Activated CD4-positive, alpha-beta T cell treated with anti-CD3 and anti-CD28 coated beads, Interleukin-2, Interleukin-6, amounts not matched to agents 100 ng/mL and 50 ng/mL, durations not matched to agents 16 hours and 8 hours (primary cell): Measurements from ENCODE around the gene EMP2.
"Not testable (repeated sequence)": the region's sequence is repeated elsewhere in the genome, so short reads cannot be mapped to it uniquely, and the experiment has no call there.

Experiments used
- DNase-seq: peaks from one replicate; pipeline ENCODE4 v3.0.0-alpha.2; 2020

Gene EMP2, protein sequence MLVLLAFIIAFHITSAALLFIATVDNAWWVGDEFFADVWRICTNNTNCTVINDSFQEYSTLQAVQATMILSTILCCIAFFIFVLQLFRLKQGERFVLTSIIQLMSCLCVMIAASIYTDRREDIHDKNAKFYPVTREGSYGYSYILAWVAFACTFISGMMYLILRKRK

DNA sequence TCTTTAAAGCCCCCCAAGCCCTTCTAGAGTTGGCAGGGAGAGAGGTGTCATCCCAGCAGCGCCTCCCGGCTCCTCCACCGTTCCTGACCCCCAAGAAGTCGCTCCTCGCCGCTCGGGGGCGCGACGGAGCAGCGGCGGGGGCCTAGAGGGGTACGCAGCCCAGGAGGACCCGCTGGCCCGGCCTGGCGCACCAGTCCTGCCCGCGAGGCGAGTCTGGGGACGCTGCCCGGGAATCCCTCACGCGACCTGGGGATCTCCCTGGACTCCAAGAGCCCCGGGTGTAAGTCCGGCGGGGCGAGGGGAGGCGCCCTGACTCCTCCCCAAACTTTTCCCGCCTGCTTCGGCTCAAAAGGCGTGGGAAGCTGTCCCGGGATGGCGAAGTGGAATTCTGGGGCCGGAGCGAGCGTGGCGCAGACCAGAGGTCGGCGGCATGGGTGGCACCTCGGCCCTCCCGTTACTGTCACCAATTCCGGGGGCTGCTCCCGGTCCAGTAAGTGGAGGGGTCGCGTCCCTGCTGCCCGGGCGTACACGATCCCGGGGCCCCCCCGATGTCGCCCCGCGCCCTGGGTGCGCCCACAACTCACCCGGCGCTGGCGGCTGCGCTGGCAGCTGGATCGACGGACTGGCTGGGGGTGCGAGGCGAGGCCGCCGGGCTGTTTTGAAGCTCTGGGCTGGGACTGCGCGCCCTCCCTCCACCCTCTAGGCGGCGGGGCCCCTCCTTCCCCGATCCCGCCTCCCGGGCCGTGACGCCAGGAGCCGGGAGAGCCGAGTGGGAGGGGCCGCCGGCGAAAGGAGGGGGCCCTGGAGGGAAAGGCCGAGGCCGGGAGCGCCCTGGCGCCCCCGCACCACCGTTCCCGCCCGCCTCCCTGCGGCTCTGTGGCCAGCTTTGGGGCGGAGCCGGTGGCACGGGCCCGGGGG lies at the start of gene EMP2:
Gene EMP2, minus strand, starts transcription at position 634 of the 918 bp plus-strand sequence. CDS start 32,981 bp downstream, outside the sequence.
- no peak for DNase-seq

DNA sequence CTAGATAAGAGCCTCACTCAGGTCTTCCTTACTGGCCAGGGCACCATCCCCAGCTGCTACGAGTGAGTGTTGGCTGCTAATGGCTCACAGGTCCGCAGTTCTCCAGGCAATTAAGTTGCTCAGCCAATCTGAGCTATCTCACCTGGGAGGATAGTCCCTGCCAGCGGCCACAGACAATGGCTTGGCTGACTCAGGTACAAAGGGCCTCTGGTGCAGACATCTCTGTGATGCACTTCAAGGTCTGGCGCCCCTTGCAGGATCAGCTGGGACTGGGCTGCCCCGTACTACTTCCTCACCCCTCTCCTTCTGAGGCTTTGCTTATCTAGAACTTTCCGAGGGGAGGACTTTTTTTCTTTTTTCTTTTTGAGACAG lies 49.2 kb upstream of the EMP2 start:
- DNase-seq, result no peak

DNA sequence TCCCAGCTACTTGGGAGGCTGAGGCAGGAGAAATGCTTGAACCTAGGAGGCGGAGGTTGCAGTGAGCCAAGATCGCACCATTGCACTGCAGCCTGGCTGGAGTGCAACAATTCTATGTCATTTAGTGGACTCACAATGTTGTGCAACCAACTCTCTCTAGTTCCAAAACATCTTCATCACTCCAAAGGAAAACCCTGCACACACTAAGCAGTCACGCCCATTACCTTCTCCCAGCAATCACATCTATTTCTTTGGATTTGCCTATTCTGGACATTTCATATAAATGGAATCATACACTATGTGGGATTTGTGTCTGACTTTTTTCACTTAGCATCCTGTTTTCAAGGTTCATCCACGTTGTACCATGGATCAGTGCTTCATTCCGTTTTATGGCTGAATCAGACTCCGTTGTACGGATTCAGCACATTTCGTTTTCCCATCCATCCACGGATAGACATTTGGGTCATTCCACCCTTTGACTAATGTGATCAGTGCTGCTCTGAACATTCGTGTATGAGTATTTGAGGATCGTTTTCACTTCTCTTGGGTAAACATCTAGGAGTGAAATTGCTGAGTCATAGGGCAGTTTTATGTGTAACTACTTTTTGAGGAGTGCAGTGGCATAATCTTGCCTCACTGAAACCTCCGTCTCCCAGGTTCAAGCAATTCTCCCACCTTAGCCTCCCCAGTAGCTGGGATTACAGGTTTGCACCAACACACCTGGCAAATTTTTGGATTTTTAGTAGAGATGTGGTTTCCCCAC lies 45.4 kb upstream of the EMP2 start:
- DNase-seq, result peak; percentile 10

DNA sequence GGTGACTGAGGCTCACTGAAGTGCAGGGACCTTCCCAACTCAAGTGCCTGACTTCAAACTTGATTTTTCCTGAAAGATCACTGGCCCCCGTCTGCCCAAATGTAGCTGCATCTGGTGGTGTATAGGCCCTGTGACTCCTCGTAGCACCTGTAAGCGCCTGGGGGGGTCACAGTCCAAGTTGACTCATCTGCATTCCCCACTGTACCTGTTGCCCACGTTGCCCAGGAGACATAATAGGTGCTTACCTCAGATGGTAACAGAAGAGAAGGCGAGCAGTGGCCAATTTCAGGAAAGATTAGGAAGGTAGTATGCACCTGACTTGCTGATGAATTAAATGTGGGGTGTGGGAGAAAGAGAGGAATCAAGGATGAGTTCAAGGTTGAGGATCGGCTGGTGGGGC lies 44.1 kb upstream of the EMP2 start:
- DNase-seq, result no peak

DNA sequence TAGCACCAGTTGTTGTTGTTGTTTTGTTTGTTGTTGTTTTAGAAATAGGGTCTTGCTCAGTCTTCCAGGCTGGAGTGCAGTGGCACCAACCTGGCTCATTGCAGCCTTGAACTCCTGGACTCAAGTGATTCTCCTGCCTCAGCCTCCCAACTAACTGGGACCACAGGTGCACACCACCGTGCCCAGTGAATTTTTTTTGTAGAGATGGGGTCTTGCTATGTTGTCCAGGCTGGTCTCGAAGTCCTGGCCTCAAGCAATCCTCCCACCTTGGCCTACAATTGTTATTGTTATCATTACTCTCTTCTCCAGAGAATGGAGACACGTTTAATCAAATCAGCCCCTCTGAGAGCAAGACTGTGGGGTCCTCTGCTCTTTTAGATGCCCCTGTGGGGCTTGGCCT lies 42.7 kb upstream of the EMP2 start:
- DNase-seq, result no peak

DNA sequence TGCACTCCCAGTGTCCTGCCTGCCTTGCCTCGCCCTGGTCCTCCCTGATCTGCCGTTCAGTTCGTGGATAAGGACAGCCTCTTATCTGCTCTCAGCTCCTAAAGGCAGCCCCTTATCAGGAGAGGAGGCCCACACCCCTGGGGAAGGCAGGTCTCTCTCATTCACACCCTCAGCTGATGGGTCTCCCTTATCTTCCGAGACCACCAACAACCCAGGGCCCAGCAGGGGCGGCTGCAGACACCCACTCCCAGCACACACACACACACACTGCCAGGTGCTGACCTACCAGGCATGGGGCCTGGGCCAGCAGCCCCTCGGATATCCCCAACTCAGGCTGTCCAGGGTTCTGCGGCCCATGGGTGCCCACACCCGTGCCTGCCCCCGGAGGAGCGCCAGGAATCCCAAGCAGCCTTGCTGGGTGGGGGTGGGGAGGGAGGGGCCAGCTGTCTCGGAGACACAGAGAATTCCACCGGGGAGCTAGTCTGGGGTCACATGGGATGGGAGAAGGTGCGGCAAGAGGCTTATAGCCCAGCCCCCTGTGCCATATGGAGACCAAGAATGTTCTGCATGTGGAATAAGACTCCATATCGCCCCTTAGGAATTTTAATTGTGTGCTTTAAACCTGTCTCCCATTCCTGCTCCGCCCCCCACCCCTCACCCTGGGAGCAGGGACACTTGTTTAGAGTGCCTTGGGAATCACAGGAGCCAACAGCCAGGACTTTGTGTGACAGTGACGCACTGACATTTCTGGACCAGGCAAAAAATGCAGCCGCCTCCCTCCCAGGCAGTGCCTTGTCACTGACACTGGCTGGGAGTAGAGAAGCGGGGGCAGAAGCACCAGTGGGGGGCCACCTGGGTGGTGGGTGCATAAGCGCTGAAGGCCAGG lies 41.9 kb upstream of the EMP2 start:
- DNase-seq, result no peak

DNA sequence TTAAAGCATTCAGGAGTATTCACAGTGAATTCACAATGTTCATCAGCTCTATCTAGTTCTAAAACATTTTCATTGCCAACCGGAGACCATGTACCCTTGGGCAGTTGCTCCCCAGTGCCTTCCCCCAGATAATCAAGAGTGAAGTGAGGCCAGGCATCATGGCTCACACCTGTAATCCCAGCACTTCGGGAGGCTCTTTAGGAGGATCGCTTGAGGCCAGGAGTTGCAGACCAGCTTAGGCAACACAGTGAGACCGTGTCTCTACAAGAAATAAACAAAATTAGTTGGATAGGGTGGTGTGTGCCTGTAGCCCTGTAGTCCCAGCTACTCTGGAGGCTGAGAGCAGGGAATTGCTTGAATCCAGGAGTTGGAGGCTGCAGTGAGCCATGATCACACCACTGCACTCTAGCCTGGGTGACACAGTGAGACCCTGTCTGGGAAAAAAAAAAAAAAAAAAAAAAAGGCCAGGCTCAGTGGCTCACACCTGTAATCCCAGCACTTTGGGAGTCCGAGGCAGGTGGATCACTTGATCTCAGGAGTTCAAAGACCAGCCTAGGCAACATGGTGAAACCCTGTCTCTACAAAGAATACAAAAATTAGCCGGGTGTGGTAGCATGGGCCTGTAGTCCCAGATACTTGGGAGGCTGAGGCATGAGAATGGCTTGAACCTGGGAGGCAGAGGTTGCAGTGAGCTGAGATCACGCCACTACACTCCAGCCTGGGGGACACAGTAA lies 41.0 kb upstream of the EMP2 start:
- DNase-seq, result not testable (repeated sequence)

DNA sequence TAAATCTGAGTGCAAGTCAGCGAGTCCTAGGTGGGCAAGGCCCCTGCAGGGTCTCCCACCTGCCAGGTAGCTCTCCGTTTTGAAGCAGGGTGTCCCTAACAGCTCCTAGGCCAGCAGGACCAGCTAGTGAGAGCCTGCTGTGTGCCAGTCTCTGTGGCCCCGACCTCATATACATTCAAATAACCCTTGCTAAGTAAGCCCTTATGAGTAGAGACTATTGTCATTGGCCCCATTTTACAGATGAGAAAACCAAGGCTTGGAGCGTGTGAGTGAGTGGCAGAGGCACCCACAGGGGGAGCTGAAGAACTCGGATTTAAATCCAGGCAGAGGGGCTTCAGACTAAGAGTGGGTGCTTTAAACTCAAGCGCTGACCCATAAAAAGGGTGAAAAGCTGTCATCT lies 39.7 kb upstream of the EMP2 start:
- no peak for DNase-seq

DNA sequence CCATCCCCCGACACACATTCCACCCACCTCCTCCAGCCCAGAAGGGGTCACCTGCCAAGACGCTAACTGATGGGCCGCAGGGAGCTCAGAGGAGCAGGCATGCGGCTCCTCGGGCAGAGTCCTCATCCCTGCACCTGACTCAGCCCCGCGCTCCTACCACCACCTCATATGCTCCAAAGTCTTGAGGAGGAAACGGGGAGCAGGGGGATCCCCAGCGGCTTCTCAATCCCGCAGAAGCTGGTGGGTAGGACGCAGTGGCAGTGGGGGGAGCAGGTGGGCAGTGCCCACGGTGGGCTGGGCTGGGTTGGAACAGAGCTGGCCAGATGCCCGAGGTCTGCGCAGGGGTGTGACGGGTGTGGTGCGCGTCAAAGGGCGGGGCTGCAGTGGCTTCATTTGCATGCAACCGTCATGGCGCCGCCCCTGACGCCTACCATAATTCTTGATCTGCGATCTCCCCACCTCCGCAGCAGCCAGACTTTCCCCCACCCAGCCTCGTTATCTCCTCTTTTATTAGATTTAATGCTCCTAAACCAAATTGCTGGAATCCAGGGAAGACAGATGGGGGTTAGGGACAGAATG lies 39.0 kb upstream of the EMP2 start:
- peak; percentile 16 for DNase-seq

DNA sequence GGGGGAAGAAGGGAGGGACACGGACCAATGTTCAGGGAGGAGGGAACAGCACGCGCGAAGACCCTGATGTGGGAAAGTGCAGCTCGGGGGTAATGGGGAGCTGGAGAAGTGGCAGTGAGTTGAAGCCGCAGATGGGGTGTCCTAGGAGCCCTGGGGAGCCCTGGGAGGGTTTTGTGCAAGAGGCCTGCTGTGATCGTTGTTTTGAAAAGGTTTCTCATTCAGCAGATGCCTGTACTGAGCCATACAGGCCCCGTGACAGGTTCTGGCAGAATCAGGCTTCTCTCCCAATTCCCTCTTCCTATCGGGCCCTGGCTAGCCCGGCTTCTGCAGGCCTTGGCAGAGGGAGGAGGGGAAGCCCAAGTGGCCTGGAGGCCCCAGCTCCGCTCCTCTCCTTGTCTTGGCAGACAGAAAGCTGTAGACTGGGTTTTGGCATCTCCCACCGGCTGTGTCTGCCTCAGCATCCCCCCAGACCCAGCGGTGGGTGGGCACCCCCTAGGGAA lies 38.4 kb upstream of the EMP2 start:
- DNase-seq, result no peak

DNA sequence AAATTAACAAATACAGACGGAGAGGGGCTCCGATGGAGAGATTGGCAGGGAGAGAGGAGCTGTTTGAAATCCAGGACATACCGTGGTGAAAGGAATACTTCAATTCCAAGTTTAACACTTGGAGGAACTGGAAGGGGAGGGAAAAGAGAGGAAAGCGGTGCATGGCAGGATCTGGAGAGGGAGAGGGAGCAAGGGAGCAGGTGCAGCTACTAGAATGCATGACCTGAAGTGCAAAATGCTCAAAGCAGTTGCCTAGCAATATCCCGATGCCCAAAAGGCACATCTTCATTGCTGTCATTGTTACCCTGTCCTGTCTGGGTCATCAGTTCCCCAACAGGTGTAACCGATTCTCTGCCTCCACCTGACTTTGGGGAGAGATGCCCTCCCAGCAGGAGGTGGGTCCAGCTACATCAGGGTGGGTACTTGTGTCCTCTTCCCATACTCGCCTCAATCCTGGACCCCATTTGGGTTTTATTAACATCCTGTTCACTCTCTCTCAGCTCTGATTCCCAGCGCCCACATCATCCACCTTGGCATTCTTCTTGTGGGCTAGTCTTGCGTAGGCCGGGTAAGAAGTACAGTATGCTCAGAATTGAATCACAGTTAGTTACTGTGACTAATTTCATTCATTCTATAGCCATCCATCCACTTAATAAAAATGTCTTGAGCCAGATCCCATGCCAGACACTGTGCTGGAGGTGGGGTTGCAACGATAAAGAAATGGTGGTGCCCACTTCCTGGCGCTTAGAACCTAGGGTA lies 37.4 kb upstream of the EMP2 start:
- DNase-seq, result no peak

DNA sequence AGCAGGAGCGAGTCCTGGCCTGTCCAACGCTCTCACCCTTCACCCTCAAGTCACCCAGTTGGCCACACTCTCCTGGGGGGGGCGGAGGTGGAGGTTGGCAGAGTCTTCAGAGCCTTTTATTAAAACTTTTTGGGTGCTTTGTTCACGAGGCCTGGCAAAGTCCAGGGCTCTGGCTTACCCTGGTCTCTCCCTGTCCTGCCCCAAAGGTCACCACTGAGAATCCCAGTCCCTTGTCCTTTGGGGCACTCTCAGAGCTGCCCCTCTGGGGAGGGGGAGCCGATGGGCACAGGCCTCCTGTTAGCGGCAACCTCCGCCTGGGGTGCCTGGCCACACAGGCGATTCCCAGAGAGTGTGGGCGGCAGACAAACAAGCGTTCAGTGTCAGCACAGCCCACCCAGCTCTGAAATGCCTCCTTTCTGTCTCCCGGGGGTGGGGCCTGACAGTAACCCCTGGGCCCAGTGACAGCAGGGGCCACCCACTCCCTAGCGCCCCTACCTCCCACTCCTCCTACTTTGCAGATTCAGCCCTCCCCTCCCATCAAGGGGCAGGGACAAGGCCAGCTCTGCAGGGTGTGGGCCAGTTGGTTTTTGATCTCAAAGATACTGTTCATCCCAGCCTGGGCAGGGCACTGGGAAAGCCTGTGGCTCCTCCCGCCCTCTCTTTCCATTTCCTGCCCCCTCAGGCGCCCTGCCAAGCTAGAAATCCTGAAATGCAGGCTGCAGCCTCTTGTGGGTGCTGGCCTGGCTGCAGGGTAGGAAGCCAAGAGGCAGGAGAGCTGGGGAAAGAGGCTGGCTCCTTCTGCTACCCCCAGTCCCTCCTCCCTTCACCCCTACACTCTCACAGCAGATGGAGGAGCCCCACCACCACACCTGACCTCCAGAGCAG lies 36.6 kb upstream of the EMP2 start:
- DNase-seq, result no peak

DNA sequence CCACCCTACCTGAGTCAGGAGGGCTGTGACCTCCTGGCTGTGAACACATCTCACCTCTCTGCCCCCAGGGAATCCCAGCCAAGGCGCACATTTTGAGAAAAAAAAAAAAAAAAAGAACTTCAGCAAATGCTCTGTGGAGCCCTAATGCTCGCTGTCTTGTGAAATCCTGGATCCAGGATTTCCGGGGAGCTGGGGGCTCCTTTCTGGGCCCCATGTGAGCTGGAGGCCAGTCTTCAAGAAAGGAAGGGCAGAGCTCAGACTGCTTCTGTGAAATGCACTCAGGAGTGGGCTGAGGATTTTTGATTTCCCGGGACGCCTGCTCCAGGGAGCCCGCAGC lies 36.0 kb upstream of the EMP2 start:
- no peak for DNase-seq

DNA sequence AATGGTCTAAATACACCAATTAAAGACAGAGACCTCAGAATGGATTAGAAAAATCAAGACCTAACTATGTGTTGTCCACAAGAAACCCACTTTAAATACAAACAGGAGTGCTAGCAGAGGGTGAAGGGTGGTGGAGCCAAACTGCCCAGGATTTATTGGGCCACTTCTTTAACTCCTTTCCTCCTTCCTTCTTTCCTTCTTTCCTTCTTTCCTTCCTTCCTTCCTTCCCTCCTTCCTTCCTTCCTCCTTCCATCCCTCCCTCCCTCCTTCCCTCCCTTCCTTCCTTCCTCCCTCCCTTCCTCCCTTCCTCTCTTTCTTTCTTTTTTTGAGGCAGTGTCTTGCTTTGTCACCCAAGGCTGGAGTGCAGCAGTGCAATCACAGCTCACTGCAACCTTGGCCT lies 34.3 kb upstream of the EMP2 start:
- no peak for DNase-seq

DNA sequence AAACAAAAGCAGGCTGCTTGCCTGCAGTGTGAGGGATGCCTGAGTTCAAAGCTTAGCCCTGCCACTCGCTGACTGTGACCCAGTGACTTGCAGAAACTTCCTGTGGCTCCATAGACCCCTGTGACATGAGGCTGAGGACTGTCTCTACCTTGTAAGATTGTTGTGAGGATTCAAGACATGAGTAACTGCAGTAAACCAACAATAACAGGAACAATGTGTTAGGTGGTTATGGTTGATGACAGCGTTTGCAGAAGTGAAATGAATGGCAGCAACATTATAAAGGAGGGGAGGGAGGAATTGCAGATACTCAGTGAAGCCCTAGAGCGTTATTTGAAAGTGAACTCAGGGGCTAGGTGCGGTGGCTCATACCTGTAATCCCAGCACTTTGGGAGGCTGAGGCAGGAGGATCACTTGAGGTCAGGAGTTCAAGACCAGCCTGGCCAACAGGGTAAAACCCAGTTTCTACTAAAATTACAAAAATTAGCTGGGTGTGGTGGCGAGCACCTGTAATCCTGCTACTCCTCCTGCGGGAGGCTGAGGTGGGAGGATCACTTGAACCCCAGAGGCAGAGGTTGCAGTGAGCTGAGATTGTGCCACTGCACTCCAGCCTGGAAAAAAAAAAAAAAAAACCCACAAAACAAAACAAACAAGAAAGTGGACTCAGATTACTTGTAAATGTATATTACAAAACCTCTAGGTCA lies 33.5 kb upstream of the EMP2 start:
- no peak for DNase-seq

DNA sequence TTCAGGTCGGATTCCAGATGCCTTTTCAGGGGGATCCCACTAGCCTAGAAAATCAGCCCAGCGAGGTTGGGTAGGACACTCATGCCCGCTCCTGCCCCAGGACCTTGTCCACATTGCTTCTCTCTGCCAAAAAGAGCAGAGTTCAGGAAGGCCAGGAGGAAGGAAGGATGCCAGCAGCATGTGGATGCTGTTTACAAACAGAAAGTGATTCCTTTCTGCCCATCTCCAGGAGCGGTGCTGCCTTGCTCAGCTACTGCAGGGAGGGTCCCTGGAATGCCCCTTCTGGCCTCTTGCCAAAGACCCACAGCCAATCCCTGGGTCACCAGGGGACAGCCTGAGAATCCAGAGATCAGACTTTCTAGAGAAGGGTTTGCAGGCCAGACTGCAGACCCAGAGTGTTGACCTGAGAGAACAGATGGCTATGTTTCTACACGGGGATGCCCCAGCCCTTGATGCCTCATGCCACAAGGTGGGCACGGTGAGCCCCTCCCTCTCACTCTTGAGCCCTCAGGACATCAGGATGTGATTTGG lies 32.3 kb upstream of the EMP2 start:
- no peak for DNase-seq

DNA sequence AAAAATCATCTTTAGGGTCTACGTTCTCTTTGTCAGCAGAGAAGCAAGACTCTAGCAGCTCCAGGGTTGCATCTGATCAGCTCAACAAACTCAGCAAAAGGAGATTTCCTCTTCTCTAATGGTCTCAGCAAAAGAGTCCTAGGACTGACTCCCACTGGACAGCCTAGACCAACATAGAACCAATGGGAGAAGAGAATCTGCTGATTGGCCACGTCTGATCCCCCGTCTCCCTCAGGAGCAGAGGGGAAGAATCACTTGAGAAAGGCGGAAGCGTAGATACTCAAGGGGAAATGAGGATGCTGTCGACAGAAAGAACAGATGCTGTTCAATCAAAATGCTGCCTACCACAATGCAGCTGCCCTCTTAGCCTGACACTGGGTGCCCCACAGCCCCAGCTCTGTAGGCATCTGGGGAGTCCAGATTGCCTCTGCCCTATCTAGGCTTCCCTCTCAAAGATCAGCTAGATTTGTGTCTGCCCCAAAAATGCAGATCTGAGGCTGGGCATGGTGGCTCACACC lies 31.5 kb upstream of the EMP2 start:
- no peak for DNase-seq

DNA sequence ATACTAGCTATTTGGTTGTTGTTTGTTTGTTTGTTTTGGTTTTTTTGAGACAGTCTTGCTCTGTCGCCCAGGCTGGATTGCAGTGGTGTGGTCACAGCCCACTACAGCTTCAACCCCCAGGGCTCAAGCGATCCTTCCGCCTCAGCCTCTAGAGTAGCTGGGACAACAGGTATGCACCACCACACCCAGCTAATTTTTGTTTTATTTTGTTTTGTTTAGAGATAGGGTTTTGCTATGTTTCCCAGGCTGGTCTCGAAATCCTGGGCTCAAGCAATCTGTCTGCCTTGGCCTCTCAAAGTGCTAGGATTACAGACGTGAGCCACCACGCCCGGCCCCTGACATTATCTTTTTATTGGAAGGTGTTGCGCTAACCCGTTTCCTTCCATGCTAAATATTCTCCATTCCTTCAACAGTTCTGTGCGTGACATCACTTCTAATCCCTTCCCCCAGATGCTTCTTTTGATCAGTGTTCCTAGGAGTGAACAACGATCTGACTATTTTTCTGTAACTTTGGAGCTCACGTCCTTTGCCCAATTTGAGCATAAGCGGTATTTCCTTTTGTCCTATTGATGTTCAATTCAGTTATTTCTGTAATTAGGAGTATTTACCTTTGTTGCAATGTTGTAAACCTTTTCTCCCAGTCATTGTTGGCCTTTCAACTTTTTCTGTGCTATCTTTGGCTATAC lies 30.2 kb upstream of the EMP2 start:
- no peak for DNase-seq
